H9 (cell line): ENCODE measurements around the gene RABGAP1L. TPM values are rescaled to one million over a fixed set of nuclear protein-coding genes. Genes with fewer than 3 reads are reported as not detected.
"Not testable (repeated sequence)": the region's sequence is repeated elsewhere in the genome, so short reads cannot be mapped to it uniquely, and the experiment has no call there.

Source experiments
- DNase-seq: peaks from one replicate; pipeline ENCODE4 v3.0.0-alpha.2; 2017
- H2AFZ ChIP-seq: one replicate; pipeline ENCODE4 v1.6.1; 2013; ENCODE audit warnings: mild to moderate bottlenecking, low read length, control low read depth, moderate library complexity
- H2AK5ac ChIP-seq: 2 replicates; pipeline ENCODE4 v1.6.1; 2013; ENCODE audit warnings: low read length, control low read depth, mixed read lengths; ENCODE audit not compliant: insufficient read length
- H2BK120ac ChIP-seq: one replicate; pipeline ENCODE4 v1.6.1; 2013; ENCODE audit warnings: low read depth, mild to moderate bottlenecking, low read length, control low read depth, inconsistent platforms; ENCODE audit not compliant: poor library complexity, severe bottlenecking
- H2BK12ac ChIP-seq: 2 replicates; pipeline ENCODE4 v1.6.1; 2013; ENCODE audit warnings: low read length, control low read depth, mixed read lengths, low read depth; ENCODE audit not compliant: insufficient read length
- H2BK15ac ChIP-seq: 2 replicates; pipeline ENCODE4 v1.6.1; 2013; ENCODE audit warnings: low read depth, low read length, control low read depth
- H2BK20ac ChIP-seq: one replicate; pipeline ENCODE4 v1.6.1; 2013; ENCODE audit warnings: low read depth, mild to moderate bottlenecking, low read length, control low read depth, inconsistent platforms; ENCODE audit not compliant: poor library complexity, severe bottlenecking
- H2BK5ac ChIP-seq: 2 replicates; pipeline ENCODE4 v1.6.1; 2013; ENCODE audit warnings: low read length, control low read depth, mixed read lengths; ENCODE audit not compliant: insufficient read length
- H3K14ac ChIP-seq: 2 replicates; pipeline ENCODE4 v1.6.1; 2013; ENCODE audit warnings: low read length, control low read depth; ENCODE audit not compliant: insufficient read depth
- H3K18ac ChIP-seq: 2 replicates; pipeline ENCODE4 v1.6.1; 2013; ENCODE audit warnings: low read depth, mild to moderate bottlenecking, mixed read lengths, low read length, control low read depth; ENCODE audit not compliant: insufficient read length
- H3K23ac ChIP-seq: 2 replicates; pipeline ENCODE4 v1.6.1; 2013; ENCODE audit warnings: low read length, control low read depth, mixed read lengths, low read depth; ENCODE audit not compliant: insufficient read length
- H3K23me2 ChIP-seq: 2 replicates; pipeline ENCODE4 v1.6.1; 2013; ENCODE audit warnings: low read depth, mild to moderate bottlenecking, mixed read lengths, low read length, control low read depth; ENCODE audit not compliant: insufficient read length, poor library complexity, severe bottlenecking
- H3K27ac ChIP-seq: 2 replicates; pipeline ENCODE4 v1.5.1; 2013; ENCODE audit warnings: low read length, control low read depth, mixed read lengths, low read depth; ENCODE audit not compliant: insufficient read length
- H3K27me3 ChIP-seq: 2 replicates; pipeline ENCODE4 v1.6.1; 2013; ENCODE audit warnings: low read length, control low read depth, inconsistent platforms; ENCODE audit not compliant: insufficient read depth
- H3K4ac ChIP-seq: 2 replicates; pipeline ENCODE4 v1.6.1; 2013; ENCODE audit warnings: low read depth, mild to moderate bottlenecking, control low read depth, inconsistent platforms, low read length, moderate library complexity
- H3K4me1 ChIP-seq: 2 replicates; pipeline ENCODE4 v1.6.1; 2013; ENCODE audit warnings: low read length, control low read depth, inconsistent platforms; ENCODE audit not compliant: insufficient read depth
- H3K4me2 ChIP-seq: 2 replicates; pipeline ENCODE4 v1.6.1; 2013; ENCODE audit warnings: low read length, control low read depth, mixed read lengths; ENCODE audit not compliant: insufficient read length, insufficient read depth
- H3K56ac ChIP-seq: 2 replicates; pipeline ENCODE4 v1.6.1; 2013; ENCODE audit warnings: low read depth, mild to moderate bottlenecking, mixed read lengths, low read length, control low read depth; ENCODE audit not compliant: insufficient read length
- H3K79me1 ChIP-seq: 2 replicates; pipeline ENCODE4 v1.6.1; 2013; ENCODE audit warnings: low read depth, mild to moderate bottlenecking, moderate library complexity, low read length, control low read depth, inconsistent platforms; ENCODE audit not compliant: insufficient read depth, poor library complexity, severe bottlenecking
- H3K79me2 ChIP-seq: 2 replicates; pipeline ENCODE4 v1.6.1; 2013; ENCODE audit warnings: low read length, control low read depth, inconsistent platforms; ENCODE audit not compliant: insufficient read depth
- H3K9ac ChIP-seq: 2 replicates; pipeline ENCODE4 v1.6.1; 2013; ENCODE audit warnings: low read length, control low read depth, mixed read lengths; ENCODE audit not compliant: insufficient read length; ENCODE audit errors: extremely low read depth
- H3K9me3 ChIP-seq: one replicate; pipeline ENCODE4 v1.6.1; 2013; ENCODE audit warnings: low read depth, low read length, inconsistent platforms; ENCODE audit not compliant: control insufficient read depth
- H3T11ph ChIP-seq: one replicate; pipeline ENCODE4 v1.6.1; 2013; ENCODE audit warnings: mild to moderate bottlenecking, low read length, control low read depth, inconsistent platforms
- H4K20me1 ChIP-seq: one replicate; pipeline ENCODE4 v1.6.1; 2013; ENCODE audit not compliant: control insufficient read depth, insufficient read length, insufficient read depth
- H4K5ac ChIP-seq: 2 replicates; pipeline ENCODE4 v1.6.1; 2013; ENCODE audit warnings: low read depth, mild to moderate bottlenecking, mixed read lengths, low read length, control low read depth; ENCODE audit not compliant: insufficient read length
- H4K8ac ChIP-seq: replicated peaks from 2 replicates; pipeline ENCODE4 v1.6.1; 2013; ENCODE audit warnings: low read length, control low read depth, mixed read lengths, low read depth; ENCODE audit not compliant: insufficient read length
- H4K91ac ChIP-seq: 2 replicates; pipeline ENCODE4 v1.6.1; 2013; ENCODE audit warnings: low read depth, mild to moderate bottlenecking, moderate library complexity, mixed read lengths, low read length, control low read depth; ENCODE audit not compliant: insufficient read length
- H3K27ac Mint-ChIP-seq, 3 experiments: 2 replicates in 2 of 3; 3 replicates in 1 of 3; pipeline ENCODE4 v1.8.0; 2020 to 2021; ENCODE audit warnings: mixed read lengths in 3 of 3, mild to moderate bottlenecking in 1 of 3, moderate library complexity in 1 of 3
- H3K27me3 Mint-ChIP-seq: 2 replicates; pipeline ENCODE4 v1.8.0; 2021; ENCODE audit warnings: low read depth, mild to moderate bottlenecking, moderate library complexity, mixed read lengths
- H3K36me3 Mint-ChIP-seq, 3 experiments: 2 replicates in 2 of 3; 3 replicates in 1 of 3; pipeline ENCODE4 v1.8.0; 2020 to 2021; ENCODE audit warnings: low read depth in 3 of 3, mixed read lengths in 3 of 3; ENCODE audit not compliant: insufficient read depth in 1 of 3
- H3K4me1 Mint-ChIP-seq, 2 experiments: 2 replicates each; pipeline ENCODE4 v1.8.0; 2020; ENCODE audit warnings: mixed read lengths in 2 of 2
- H3K4me3 Mint-ChIP-seq, 2 experiments: 2 replicates in 1 of 2; 3 replicates in 1 of 2; pipeline ENCODE4 v1.8.0; 2020 to 2021; ENCODE audit warnings: mild to moderate bottlenecking in 2 of 2, mixed read lengths in 2 of 2, moderate library complexity in 1 of 2
- H3K9me3 Mint-ChIP-seq, 2 experiments: 2 replicates in 1 of 2; 3 replicates in 1 of 2; pipeline ENCODE4 v1.8.0; 2020; ENCODE audit warnings: mild to moderate bottlenecking in 2 of 2, mixed read lengths in 2 of 2, moderate library complexity in 1 of 2
- CTCF ChIP-seq: fragments of 200-600 bp; sonication (generic); conservative IDR thresholded peaks from 3 replicates; pipeline ENCODE4 v1.8.0; 2021; ENCODE audit warnings: antibody characterized with exemption, mild to moderate bottlenecking
- WGBS: extraction: QIAGEN DNeasy Blood & Tissue Kit; methylation state at CpG from one replicate; pipeline ENCODE4 v1.1.7; 2013; ENCODE audit warnings: missing lambda C conversion rate, low lambda C conversion rate, mixed read lengths; ENCODE audit not compliant: insufficient read length; ENCODE audit errors: extremely low coverage; 5-methylcytosine and 5-hydroxymethylcytosine counted together
- total RNA-seq: library from RNA; stranded (reverse); gene quantifications from 2 replicates; pipeline ENCODE4 v1.2.1, GENCODE V29; 2021

Gene RABGAP1L
- total RNA-seq, 1 experiment from 2014 or later, result 147 TPM

GRCh38 chr1:174535207-174535606 lies 375.9 kb downstream of the RABGAP1L start:
- H3K27ac Mint-ChIP-seq, result no peak overlapping the region
- Histone ChIP-seq H3K9ac (no peak overlapping the region), H3K14ac (no peak overlapping the region), H3K23ac (no peak overlapping the region), H3K27ac (no peak overlapping the region), H3K4me1 (no peaks in the 10 kb centered on the region; the same call in 1 of the 2 replicates), H4K91ac (no peak overlapping the region), H3K9me3 (no peaks in the 10 kb centered on the region), H2BK12ac (no peak overlapping the region), H4K8ac (no peak overlapping the region), H3K79me2 (no peaks in the 10 kb centered on the region), H3K27me3 (no peaks in the 10 kb centered on the region), H3K23me2 (no peaks in the 10 kb centered on the region), H3K79me1 (no peaks in the 10 kb centered on the region), H3K56ac (no peak overlapping the region), H3K18ac (no peak overlapping the region), H3T11ph (no peak overlapping the region), H2AFZ (no peak overlapping the region), H2BK20ac (no peak overlapping the region), H2AK5ac (no peak overlapping the region), H3K4ac (no peak overlapping the region), H2BK15ac (no peak overlapping the region), H4K5ac (no peak overlapping the region), H3K4me2 (no peak overlapping the region), H4K20me1 (no peaks in the 10 kb centered on the region), H2BK120ac (no peak overlapping the region), H2BK5ac (no peak overlapping the region)
- H3K27me3 Mint-ChIP-seq, result no peaks in the 10 kb centered on the region
- no peak overlapping the region for H3K4me3 Mint-ChIP-seq
- no peak for TF ChIP-seq CTCF
- peaks cover 3% of the 10 kb centered on the region in 2 experiments; a peak in 1 of 4 replicates for H3K4me1 Mint-ChIP-seq
- DNase-seq, result no peak
- H3K36me3 Mint-ChIP-seq, result no peaks in the 10 kb centered on the region; a peak in 3 of 7 replicates
- no CpG with 5 or more reads among the region's 2 CpGs for WGBS
- peaks cover 4 to 15% of the 10 kb centered on the region in 2 experiments; a peak in 3 of 5 replicates for H3K9me3 Mint-ChIP-seq

- H3K23me2 ChIP-seq, H4K8ac ChIP-seq, H3K9ac ChIP-seq, H2BK20ac ChIP-seq, H4K20me1 ChIP-seq, H3K9me3 ChIP-seq, H3K23ac ChIP-seq, H2BK5ac ChIP-seq, H3K27ac ChIP-seq, H2AFZ ChIP-seq, H3K4me2 ChIP-seq, H2BK12ac ChIP-seq, H2AK5ac ChIP-seq, H3K79me2 ChIP-seq, H3K18ac ChIP-seq, H3K4me1 ChIP-seq, H4K5ac ChIP-seq, H3K14ac ChIP-seq, H3K56ac ChIP-seq, DNase-seq, H3K27me3 ChIP-seq, H3K27me3 Mint-ChIP-seq, H3T11ph ChIP-seq, H2BK15ac ChIP-seq, H3K4me3 Mint-ChIP-seq, H3K27ac Mint-ChIP-seq, H3K4ac ChIP-seq, H4K91ac ChIP-seq, H3K79me1 ChIP-seq, H3K4me1 Mint-ChIP-seq, H2BK120ac ChIP-seq: not testable (repeated sequence)
- no CpG with 5 or more reads among the region's 2 CpGs for WGBS
- Mint-ChIP-seq H3K9me3 (peaks cover 28 to 49% of the 10 kb centered on the region in 2 experiments), H3K36me3 (peaks cover 6 to 22% (median 15%) of the 10 kb centered on the region in 3 experiments)
These were observed 384.1 kb downstream of the RABGAP1L start for GRCh38 chr1:174543421-174543820.
